ENCODE measurements around the gene GIMAP2. TPM values are rescaled to one million over a fixed set of nuclear protein-coding genes. Genes with fewer than 3 reads are reported as not detected.
"Not testable (repeated sequence)": the region's sequence is repeated elsewhere in the genome, so short reads cannot be mapped to it uniquely, and the experiment has no call there.

Gene GIMAP2
- total RNA-seq (2014; rRNA removed; shearing (Covaris generic)) = not detected in 2 replicates

DNA sequence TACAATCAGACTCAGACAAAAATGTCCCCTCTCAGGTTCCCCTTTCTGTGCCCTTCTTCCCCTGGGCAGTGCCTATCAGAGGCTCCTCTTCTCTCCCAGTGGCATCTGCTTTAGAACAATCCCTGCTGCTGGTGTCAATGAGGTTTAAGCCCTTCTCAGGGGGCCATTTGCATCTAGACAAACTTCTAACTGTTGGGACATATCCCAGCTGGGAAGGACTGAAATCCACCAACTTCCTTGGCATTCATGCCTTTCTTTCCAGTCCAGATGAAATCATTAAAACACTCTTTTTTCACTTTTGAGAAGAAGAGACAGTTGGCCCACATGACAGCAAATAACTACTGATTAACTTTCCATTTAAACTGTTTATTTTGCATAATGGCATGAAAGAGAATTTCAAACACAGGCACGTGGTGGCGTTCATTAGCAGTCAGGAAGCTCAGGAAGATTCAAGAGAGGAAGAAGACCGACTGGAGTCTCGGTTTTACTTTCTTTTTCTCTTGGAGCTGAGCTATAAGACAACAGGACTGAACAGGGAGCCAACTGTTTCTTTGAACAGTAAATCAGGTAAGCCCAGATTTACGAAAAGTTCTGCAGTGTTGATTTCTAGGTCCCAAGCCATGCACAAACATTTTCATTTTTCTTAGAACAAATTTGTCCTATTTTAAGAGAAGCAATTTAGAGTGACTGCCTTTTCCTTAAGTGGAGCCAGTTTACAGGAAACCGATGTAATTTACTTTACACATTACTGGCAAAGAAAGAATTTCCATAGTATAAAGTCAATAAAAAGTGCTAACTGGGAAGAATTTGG, at the start of gene GIMAP2:
Gene GIMAP2, plus strand, starts transcription at position 488 of the 811 bp plus-strand sequence. CDS start 1,354 bp downstream, outside the sequence.
- no peak for DNase-seq
- Histone ChIP-seq H3K27me3 (ENCODE audit: control insufficient read depth, insufficient read depth, low read length) (no peaks in the 10 kb centered on the region; the same call in 1 of the 2 replicates), H3K36me3 (replicated peaks; ENCODE audit: control insufficient read depth, insufficient read depth, low read length) (no peaks in the 10 kb centered on the region), H3K4me3 (ENCODE audit: insufficient read depth, low read depth, low read length) (no peak within 1 kb of the TSS)

DNA sequence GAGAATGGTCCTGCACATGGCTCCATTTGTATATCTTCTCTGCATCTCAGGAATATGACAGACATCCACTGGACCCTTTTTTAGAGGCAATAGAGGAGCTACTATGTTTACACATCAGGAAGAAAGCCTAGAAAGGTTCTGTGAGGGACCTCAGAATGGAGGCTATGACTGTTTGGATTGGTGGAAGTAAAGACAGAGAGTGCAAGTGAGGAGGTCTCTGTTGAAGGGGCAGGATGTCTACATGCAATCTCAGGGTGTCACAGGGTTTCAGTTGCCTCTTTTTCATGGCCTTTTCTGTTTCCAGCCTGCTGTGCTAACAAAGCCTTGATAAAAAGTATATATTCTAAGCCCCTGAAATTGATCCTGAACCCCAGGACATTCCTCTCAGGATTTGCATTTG, 43.7 kb upstream of the GIMAP2 start:
- DNase-seq = no peak
- Histone ChIP-seq H3K27me3 (ENCODE audit: control insufficient read depth, insufficient read depth, low read length) (no peaks in the 10 kb centered on the region), H3K36me3 (replicated peaks; ENCODE audit: control insufficient read depth, insufficient read depth, low read length) (no peaks in the 10 kb centered on the region), H3K4me3 (ENCODE audit: insufficient read depth, low read depth, low read length) (no peak overlapping the region)

DNA sequence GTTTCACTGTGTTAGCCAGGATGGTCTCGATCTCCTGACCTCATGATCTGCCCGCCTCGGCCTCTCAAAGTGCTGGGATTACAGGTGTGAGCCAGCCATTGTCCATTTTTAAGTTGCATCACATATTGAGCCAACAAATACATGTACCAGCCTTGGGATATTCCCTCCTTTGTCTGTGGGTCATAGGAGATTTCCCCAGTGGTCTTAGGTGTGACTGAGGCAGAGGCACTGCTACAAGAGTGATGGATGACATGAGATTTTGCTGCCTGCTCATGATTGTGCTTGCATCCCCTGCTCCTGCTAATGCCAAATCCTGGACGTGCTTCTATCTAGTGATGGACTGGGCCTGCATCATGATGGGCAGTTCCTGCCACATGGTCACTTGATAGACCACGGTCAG, 42.6 kb upstream of the GIMAP2 start:
- no peaks in the 10 kb centered on the region for H3K27me3 ChIP-seq (ENCODE audit: control insufficient read depth, insufficient read depth, low read length)
- no peak overlapping the region for H3K4me3 ChIP-seq (ENCODE audit: insufficient read depth, low read depth, low read length)
- DNase-seq = no peak
- H3K36me3 ChIP-seq (replicated peaks; ENCODE audit: control insufficient read depth, insufficient read depth, low read length) = no peaks in the 10 kb centered on the region

DNA sequence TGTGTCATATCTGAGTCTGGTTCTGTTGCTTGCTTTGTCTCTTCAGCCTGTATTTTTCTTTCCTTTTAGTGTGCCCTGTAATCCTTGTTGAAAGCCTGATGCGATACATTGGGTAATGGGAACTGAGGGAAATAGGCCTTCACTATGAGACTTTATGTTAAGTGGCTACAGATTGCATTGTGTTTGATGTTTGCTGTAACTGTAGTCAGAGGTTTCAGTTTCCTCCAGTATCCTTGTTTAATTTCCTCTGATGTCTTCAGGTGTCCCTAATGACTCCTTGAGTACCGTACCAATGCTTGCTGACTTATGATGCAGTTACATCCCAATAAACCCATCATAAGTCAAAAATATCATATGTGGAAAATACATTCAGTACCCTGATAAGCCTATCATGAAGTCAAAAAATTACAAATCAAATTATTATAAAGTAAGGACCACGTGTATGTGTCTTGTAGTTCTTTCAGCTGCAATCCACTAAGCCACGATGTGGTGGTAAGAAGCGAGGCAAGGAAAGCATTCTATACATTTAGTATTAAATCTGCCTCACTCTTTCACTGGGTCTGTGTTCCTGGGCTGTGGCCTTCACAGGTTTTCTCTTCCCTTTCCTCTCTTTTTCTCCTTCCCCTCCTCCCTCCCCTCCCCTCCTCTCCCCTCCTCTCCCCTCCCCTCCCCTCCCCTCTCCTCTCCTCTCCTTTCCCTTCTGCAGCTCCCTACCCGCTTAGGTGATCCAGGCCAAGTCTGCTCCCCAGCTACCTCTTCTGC, 40.1 kb upstream of the GIMAP2 start:
- Histone ChIP-seq H3K4me3 (ENCODE audit: insufficient read depth, low read depth, low read length) (no peak overlapping the region), H3K36me3 (replicated peaks; ENCODE audit: control insufficient read depth, insufficient read depth, low read length) (no peaks in the 10 kb centered on the region), H3K27me3 (ENCODE audit: control insufficient read depth, insufficient read depth, low read length) (no peaks in the 10 kb centered on the region)
- DNase-seq = no peak

DNA sequence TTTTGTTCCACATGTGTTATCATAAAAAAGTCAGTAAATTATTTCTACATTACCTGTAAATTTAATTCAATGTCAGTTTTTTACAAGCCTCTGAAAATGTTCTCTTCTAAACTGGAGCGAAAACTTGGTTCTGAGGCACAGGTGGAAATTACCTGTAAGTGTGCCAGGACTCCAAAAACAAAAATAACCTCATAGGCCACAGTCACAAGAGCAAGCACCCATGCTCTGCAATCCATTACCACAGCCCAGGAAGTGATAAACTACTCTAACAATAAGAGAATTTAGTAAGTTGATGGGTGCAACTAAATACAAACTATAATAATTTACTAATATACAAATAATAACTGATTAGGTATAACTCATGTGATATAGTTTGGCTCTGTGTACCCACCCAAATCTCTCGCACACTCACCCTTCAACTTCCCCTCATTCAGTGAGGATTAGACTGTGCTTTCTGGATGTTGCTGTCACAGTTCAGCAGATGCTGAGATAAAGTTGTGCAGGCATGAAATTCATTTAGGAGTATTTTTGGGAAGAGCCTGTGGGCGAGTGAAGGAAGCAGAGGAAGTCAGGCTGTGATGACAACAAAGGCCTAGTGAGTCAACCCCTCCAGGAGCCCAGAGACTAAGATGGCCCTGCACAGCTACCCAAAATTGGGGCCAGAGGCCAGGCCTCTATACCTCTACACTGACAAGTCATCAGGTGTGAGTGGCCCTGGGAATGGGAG, 37.0 kb upstream of the GIMAP2 start:
- H3K4me3 ChIP-seq (ENCODE audit: insufficient read depth, low read depth, low read length) = no peak overlapping the region
- no peaks in the 10 kb centered on the region for H3K36me3 ChIP-seq (replicated peaks; ENCODE audit: control insufficient read depth, insufficient read depth, low read length)
- DNase-seq = no peak
- H3K27me3 ChIP-seq (ENCODE audit: control insufficient read depth, insufficient read depth, low read length) = no peaks in the 10 kb centered on the region

DNA sequence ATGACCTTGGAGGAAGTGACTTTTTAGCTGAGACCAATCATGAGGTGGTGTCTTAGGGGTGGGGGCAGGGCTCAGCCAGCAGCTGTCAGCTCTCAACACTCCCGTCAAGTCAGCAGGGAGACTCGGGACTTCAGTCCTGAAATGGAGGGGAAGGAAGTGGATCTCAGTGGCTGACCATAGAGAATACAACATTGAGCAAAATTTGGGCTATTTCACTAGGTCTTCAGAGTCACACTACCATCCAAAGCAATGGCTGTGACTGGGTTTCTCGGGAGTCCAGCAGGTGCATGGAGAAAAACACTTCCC, 36.5 kb upstream of the GIMAP2 start:
- no peaks in the 10 kb centered on the region for H3K36me3 ChIP-seq (replicated peaks; ENCODE audit: control insufficient read depth, insufficient read depth, low read length)
- no peak overlapping the region for H3K4me3 ChIP-seq (ENCODE audit: insufficient read depth, low read depth, low read length)
- no peaks in the 10 kb centered on the region for H3K27me3 ChIP-seq (ENCODE audit: control insufficient read depth, insufficient read depth, low read length)
- no peak for DNase-seq

DNA sequence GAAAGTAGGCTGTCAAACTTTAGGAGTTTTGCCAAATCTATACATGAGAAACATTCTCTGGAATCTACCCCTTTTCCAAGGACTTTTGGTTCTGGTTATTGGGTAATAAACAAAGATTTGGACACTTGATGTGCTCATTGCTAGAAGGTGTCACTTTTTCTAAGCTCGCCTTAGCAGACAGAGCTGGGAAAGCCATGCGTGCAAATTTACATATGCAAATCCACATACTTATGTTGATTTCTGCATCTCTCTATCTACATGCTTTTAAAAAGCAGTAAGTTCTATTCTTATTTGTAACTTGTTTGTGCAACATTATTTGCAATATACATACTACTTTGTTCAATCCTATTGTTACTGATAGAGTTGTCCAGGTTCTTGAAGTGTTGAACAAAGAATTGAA, 30.8 kb upstream of the GIMAP2 start:
- Histone ChIP-seq H3K36me3 (replicated peaks; ENCODE audit: control insufficient read depth, insufficient read depth, low read length) (no peaks in the 10 kb centered on the region), H3K27me3 (ENCODE audit: control insufficient read depth, insufficient read depth, low read length) (no peaks in the 10 kb centered on the region), H3K4me3 (ENCODE audit: insufficient read depth, low read depth, low read length) (no peak overlapping the region)
- DNase-seq = no peak

DNA sequence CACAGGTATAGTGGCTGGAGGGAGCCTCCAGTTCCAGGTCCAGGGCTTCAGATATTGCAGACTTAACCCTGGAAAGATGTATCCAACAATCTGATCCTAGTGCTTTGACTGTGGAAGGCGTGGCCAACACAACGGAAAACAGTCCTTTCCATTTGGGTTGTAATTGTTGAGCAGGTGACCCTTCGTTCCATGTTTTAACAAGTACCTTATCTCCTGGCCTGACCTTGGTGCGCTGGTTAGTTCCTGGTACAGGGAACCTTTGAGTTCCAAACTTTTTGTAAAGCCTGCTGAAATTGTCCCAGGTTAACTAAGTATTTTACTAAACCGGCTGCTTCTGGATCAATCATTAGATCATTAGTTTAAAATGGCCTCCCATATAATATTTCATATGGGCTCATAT, 29.5 kb upstream of the GIMAP2 start:
- no peak for DNase-seq
- H3K36me3 ChIP-seq (replicated peaks; ENCODE audit: control insufficient read depth, insufficient read depth, low read length) = no peaks in the 10 kb centered on the region
- no peak overlapping the region for H3K4me3 ChIP-seq (ENCODE audit: insufficient read depth, low read depth, low read length)
- no peaks in the 10 kb centered on the region; the same call in 1 of the 2 replicates for H3K27me3 ChIP-seq (ENCODE audit: control insufficient read depth, insufficient read depth, low read length)

DNA sequence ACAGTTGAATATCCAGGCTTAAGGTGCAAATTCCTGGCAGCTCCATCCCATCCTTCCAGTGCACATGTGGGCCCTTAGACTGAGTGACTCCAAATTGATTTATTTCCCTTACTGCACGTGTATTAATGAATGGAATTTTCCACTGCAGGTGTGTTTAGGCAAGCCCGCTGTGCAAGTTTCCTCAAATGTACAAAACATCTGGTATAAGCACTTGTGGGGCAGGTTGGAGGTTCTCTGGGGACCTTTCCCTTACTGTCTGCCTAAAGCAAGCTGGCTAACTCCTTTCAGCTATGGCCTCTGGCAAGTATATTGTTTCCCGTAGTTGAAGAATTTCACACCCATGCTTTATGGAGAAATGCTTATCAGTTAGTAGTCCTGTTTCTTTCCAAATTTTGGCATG, 28.0 kb upstream of the GIMAP2 start:
- H3K36me3 ChIP-seq (replicated peaks; ENCODE audit: control insufficient read depth, insufficient read depth, low read length) = no peaks in the 10 kb centered on the region
- H3K4me3 ChIP-seq (ENCODE audit: insufficient read depth, low read depth, low read length) = no peak overlapping the region
- no peak for DNase-seq
- H3K27me3 ChIP-seq (ENCODE audit: control insufficient read depth, insufficient read depth, low read length) = no peaks in the 10 kb centered on the region; the same call in 1 of the 2 replicates

DNA sequence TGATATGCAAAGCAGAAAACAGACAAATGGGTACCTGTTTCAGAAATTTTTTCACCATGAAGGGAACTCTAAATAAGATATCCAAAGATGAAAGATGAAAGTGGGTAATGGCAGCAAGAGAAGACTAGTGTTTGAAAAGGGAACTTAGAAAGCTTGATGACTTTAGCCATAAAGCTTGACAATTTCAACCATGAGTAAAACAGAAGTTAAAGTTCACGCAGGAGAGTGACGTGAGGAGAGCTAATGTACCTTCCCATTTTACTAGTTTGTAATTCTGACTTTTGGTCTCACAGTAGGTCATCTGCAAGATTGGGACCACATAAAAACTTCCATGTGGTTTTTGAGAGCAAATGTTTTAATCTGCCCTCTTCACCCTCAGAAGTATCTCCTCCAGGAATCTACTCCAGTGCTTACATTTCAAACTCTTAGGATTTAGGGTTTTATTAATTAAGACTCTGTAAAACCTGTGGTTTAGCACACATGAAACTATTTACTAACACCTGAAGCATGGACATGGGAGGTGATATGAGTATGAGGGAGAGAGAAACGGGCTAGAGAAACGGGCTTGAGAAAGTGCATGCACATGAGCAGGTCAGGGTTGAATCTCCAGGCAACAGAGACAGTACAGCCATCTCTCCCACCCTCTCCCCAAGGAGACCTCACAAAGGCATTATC, 24.4 kb upstream of the GIMAP2 start:
- peaks cover 1% of the 10 kb centered on the region; the same call in 1 of the 2 replicates for H3K27me3 ChIP-seq (ENCODE audit: control insufficient read depth, insufficient read depth, low read length)
- no peak overlapping the region for H3K4me3 ChIP-seq (ENCODE audit: insufficient read depth, low read depth, low read length)
- no peak for DNase-seq
- H3K36me3 ChIP-seq (replicated peaks; ENCODE audit: control insufficient read depth, insufficient read depth, low read length) = no peaks in the 10 kb centered on the region

DNA sequence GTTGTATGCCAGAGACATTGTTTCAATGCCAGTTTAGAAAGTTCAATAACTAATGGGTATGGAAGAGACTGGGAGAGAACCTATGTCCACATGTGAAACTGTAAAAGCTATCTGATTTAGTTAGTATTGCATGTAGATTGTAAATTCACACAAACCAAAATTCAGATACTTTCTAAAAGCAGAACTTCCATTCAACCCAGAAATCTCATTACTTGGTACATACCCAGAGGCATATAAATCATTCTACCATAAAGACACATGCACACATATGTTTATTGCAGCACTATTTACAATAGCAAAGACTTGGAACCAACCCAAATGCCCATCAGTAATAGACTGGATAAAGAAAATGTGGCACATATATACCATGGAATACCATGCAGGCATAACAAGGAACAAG, 22.7 kb upstream of the GIMAP2 start:
- H3K27me3 ChIP-seq (ENCODE audit: control insufficient read depth, insufficient read depth, low read length); H3K36me3 ChIP-seq (replicated peaks; ENCODE audit: control insufficient read depth, insufficient read depth, low read length); DNase-seq; H3K4me3 ChIP-seq (ENCODE audit: insufficient read depth, low read depth, low read length): not testable (repeated sequence)

DNA sequence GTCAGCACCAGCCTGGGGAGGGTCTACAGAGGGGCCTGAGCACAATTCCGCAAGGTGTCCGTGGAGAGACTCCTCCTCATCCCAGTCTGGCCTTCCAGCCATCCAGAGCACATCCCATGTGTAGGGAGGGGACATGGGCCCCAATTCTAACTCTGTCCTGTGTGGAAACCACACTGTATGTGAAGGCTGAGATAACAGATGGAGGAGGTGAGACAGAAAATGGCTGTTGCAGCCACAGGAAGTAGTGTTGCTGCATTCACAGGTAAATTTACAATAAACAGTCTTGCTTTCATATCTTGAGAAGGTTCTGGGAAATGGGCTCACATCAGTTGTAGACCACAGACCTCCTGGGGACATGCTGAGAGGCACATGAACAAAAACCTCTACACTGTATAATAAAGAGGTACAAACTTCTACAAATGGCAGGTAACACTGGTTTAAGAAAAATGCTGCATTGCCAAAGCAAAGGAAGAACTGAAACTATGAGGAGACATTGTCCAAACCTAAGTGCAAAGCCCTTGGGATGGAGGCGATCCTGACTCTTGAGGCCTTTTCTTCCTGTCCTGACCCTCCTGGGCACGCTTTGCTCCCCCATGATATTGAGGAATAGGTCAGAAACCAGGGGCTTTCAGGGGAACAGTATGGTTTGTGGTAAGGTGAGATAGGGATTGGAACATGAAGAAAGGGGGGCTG, 21.6 kb upstream of the GIMAP2 start:
- H3K27me3 ChIP-seq (ENCODE audit: control insufficient read depth, insufficient read depth, low read length) = peaks cover 1% of the 10 kb centered on the region; the same call in 1 of the 2 replicates
- H3K4me3 ChIP-seq (ENCODE audit: insufficient read depth, low read depth, low read length) = no peak overlapping the region
- H3K36me3 ChIP-seq (replicated peaks; ENCODE audit: control insufficient read depth, insufficient read depth, low read length) = no peaks in the 10 kb centered on the region
- DNase-seq = no peak

DNA sequence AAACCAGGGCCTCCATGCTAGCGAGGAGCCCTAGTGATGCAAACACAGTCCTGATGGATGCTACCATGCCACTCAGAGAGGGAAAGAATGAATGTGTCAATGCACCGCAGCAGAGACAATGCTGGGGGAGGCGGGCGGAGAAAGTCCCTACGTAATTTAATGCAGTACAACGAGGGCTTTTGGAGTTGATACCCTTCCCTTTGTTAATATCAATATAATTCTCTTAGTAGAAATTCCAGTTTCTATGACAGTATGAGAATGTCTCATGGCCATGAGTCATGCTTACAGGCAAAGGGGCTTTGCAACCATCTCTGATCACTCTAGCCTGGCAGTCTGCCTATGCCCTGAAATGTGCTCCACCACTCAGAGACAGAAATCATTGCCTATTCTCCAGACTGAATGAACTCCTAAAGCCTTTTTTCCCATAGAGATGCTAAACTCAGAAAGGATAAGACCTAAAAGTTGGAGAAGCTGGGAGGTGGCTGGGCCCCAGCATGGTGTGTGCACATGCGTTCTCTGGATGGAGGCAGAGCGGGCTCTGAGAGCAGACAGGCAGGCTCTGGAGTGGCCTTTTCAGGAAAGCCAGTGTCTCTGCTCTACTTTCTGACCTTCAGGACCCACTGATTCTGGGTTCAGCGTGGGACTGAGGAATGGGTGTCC, 20.3 kb upstream of the GIMAP2 start:
- Histone ChIP-seq H3K27me3 (ENCODE audit: control insufficient read depth, insufficient read depth, low read length) (peaks cover 1% of the 10 kb centered on the region; the same call in 1 of the 2 replicates), H3K4me3 (ENCODE audit: insufficient read depth, low read depth, low read length) (no peak overlapping the region), H3K36me3 (replicated peaks; ENCODE audit: control insufficient read depth, insufficient read depth, low read length) (no peaks in the 10 kb centered on the region)
- DNase-seq = no peak
